ENCODE measurements around the gene COLEC11. TPM values are rescaled to one million over a fixed set of nuclear protein-coding genes. Genes with fewer than 3 reads are reported as not detected.
A peak's percentile ranks its signal among the peaks of the same experiment; 100 is the strongest.

COLEC11 gene
- total RNA-seq, 3 donors from 2014 or later (not counting 1 experiment from before 2014, with no cell fraction given): 0.61 TPM; not detected in 2

- Histone ChIP-seq H3K4me1 (ENCODE audit: control insufficient read depth, insufficient read depth, low read length) (no peaks in the 10 kb centered on the region), H3K27ac (ENCODE audit: low read length) (no peak overlapping the region), H3K36me3 (ENCODE audit: control insufficient read depth, insufficient read depth, low read length) (no peaks in the 10 kb centered on the region), H3K4me3 (ENCODE audit: low read length) (no peak overlapping the region), H3K9me3 (ENCODE audit: control insufficient read depth, insufficient read depth, low read length) (no peaks in the 10 kb centered on the region), H3K27me3 (ENCODE audit: control insufficient read depth, insufficient read depth, low read length) (no peaks in the 10 kb centered on the region)
- Mint-ChIP-seq H3K27ac (no peak overlapping the region), H3K9me3 (no peaks in the 10 kb centered on the region), H3K4me3 (no peak overlapping the region), H3K4me1 (no peaks in the 10 kb centered on the region), H3K27me3 (ENCODE audit: low read depth in 2 of 2) (peaks cover 0 to 2% of the 10 kb centered on the region in 2 donors), H3K36me3 (no peaks in the 10 kb centered on the region)
- 90% methylated on average over 9 of the region's 10 CpGs for WGBS (ENCODE audit: insufficient coverage)
- TF ChIP-seq, protein P1, sequence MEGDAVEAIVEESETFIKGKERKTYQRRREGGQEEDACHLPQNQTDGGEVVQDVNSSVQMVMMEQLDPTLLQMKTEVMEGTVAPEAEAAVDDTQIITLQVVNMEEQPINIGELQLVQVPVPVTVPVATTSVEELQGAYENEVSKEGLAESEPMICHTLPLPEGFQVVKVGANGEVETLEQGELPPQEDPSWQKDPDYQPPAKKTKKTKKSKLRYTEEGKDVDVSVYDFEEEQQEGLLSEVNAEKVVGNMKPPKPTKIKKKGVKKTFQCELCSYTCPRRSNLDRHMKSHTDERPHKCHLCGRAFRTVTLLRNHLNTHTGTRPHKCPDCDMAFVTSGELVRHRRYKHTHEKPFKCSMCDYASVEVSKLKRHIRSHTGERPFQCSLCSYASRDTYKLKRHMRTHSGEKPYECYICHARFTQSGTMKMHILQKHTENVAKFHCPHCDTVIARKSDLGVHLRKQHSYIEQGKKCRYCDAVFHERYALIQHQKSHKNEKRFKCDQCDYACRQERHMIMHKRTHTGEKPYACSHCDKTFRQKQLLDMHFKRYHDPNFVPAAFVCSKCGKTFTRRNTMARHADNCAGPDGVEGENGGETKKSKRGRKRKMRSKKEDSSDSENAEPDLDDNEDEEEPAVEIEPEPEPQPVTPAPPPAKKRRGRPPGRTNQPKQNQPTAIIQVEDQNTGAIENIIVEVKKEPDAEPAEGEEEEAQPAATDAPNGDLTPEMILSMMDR (IDR thresholded peaks at IDR 0.05): no peak
- DNase-seq: no peak
- intact Hi-C loops (cut with micrococcal nuclease): no loop called here
- no peak for ATAC-seq
These were observed 44.2 kb downstream of the COLEC11 start for GRCh38 chr2:3639015-3639630.

- Mint-ChIP-seq H3K36me3 (no peaks in the 10 kb centered on the region), H3K27me3 (ENCODE audit: low read depth in 2 of 2) (peaks cover 0 to 2% of the 10 kb centered on the region in 2 donors), H3K4me1 (no peaks in the 10 kb centered on the region), H3K9me3 (no peaks in the 10 kb centered on the region), H3K4me3 (no peak overlapping the region), H3K27ac (no peak overlapping the region)
- ATAC-seq (no peak), DNase-seq (peak in 1 of 2 donors; percentile 0)
- no peak overlapping the region for H3K27ac ChIP-seq (ENCODE audit: low read length)
- TF ChIP-seq, protein P1 (IDR thresholded peaks at IDR 0.05): no peak
- no peaks in the 10 kb centered on the region for H3K27me3 ChIP-seq (ENCODE audit: control insufficient read depth, insufficient read depth, low read length)
- no peaks in the 10 kb centered on the region for H3K36me3 ChIP-seq (ENCODE audit: control insufficient read depth, insufficient read depth, low read length)
- intact Hi-C loops (cut with micrococcal nuclease): no loop called here
- no peaks in the 10 kb centered on the region for H3K4me1 ChIP-seq (ENCODE audit: control insufficient read depth, insufficient read depth, low read length)
- WGBS (ENCODE audit: insufficient coverage): 89% methylated on average over 8 of the region's 8 CpGs
- no peaks in the 10 kb centered on the region for H3K9me3 ChIP-seq (ENCODE audit: control insufficient read depth, insufficient read depth, low read length)
- H3K4me3 ChIP-seq (ENCODE audit: low read length): no peak overlapping the region
These were observed 44.7 kb downstream of the COLEC11 start for GRCh38 chr2:3639653-3640052.

DNA sequence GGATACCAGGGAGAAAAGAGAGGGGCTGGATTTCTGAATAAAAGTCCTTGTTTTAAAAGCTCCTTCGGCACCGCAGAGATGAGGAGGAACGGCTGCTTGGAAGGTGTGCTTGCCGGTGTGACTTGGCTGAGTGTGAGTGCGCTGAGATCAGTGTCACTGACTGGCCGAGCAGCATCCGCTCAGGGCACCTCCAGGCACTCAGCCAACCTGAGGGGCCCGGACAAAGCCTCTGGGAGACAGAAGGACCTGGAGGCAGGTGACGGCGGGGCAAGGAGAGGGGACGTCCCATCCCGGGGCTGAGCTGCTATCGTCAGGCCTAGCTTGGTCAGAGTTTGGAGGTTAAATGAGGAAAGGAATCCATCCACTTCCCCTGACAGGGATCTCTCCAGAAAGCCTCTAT lies 46.3 kb downstream of the COLEC11 start:
- Mint-ChIP-seq H3K27me3 (ENCODE audit: low read depth in 2 of 2) (peaks cover 0 to 5% of the 10 kb centered on the region in 2 donors), H3K27ac (no peak overlapping the region), H3K4me3 (no peak overlapping the region), H3K4me1 (no peaks in the 10 kb centered on the region), H3K9me3 (no peaks in the 10 kb centered on the region), H3K36me3 (no peaks in the 10 kb centered on the region)
- intact Hi-C loops (cut with micrococcal nuclease): no loop called here
- Histone ChIP-seq H3K36me3 (ENCODE audit: control insufficient read depth, insufficient read depth, low read length) (no peaks in the 10 kb centered on the region), H3K27ac (ENCODE audit: low read length) (no peak overlapping the region), H3K4me3 (ENCODE audit: low read length) (no peak overlapping the region), H3K9me3 (ENCODE audit: control insufficient read depth, insufficient read depth, low read length) (no peaks in the 10 kb centered on the region), H3K4me1 (ENCODE audit: control insufficient read depth, insufficient read depth, low read length) (no peaks in the 10 kb centered on the region), H3K27me3 (ENCODE audit: control insufficient read depth, insufficient read depth, low read length) (no peaks in the 10 kb centered on the region)
- DNase-seq (peak in 1 of 2 donors; percentile 11), ATAC-seq (no peak)
- 95% methylated on average over 11 of the region's 13 CpGs for WGBS (ENCODE audit: insufficient coverage)
- TF ChIP-seq, protein P1 (IDR thresholded peaks at IDR 0.05): no peak

All from natural killer cell (primary cell).